ENCODE data around the gene DGKD. TPM values are rescaled to one million over a fixed set of nuclear protein-coding genes. Genes with fewer than 3 reads are reported as not detected.

DGKD gene
- total RNA-seq, 1 donor from 2014 or later, result 15.3 TPM

DNA sequence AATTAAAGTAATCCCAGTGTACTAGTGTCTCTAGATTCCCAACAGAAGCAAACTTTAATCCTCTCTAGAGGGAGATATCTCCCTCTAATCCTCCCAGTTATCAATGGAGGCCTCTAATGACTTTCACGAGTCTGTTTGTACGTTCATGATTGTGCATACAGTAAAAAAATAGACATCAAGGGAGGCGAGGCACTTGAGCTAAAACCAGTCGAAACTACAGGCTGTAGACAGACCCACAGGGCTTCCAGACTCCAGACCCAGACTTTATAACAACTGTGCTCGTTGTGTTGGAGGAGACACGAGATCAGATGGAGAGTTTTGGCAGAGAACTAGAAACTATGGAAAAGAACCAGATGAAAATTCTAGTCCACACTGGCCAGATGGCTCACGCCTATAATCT, 7.0 kb downstream of the DGKD start:
- no peaks in the 10 kb centered on the region for H3K9me3 Mint-ChIP-seq (ENCODE audit: unreplicated experiment)
- no peaks in the 10 kb centered on the region for H3K4me1 Mint-ChIP-seq (ENCODE audit: unreplicated experiment)
- TF ChIP-seq CTCF (IDR thresholded peaks at IDR 0.05; ENCODE audit: unreplicated experiment), result no peak
- H3K36me3 Mint-ChIP-seq (ENCODE audit: low read depth, unreplicated experiment), result no peaks in the 10 kb centered on the region
- no peak overlapping the region for H3K27ac Mint-ChIP-seq (ENCODE audit: unreplicated experiment)
- no peak overlapping the region for H3K4me3 Mint-ChIP-seq (ENCODE audit: unreplicated experiment)
- H3K27me3 Mint-ChIP-seq (ENCODE audit: unreplicated experiment), result no peaks in the 10 kb centered on the region
- no peak for DNase-seq (ENCODE audit: low spot score)

GRCh38 chr2:233362742-233363141, 8.4 kb downstream of the DGKD start:
- H3K4me3 Mint-ChIP-seq (ENCODE audit: unreplicated experiment), result no peak overlapping the region
- no peak for TF ChIP-seq CTCF (IDR thresholded peaks at IDR 0.05; ENCODE audit: unreplicated experiment)
- no peaks in the 10 kb centered on the region for H3K4me1 Mint-ChIP-seq (ENCODE audit: unreplicated experiment)
- H3K27me3 Mint-ChIP-seq (ENCODE audit: unreplicated experiment), result no peaks in the 10 kb centered on the region
- no peaks in the 10 kb centered on the region for H3K36me3 Mint-ChIP-seq (ENCODE audit: low read depth, unreplicated experiment)
- no peaks in the 10 kb centered on the region for H3K9me3 Mint-ChIP-seq (ENCODE audit: unreplicated experiment)
- DNase-seq (ENCODE audit: low spot score), result no peak
- H3K27ac Mint-ChIP-seq (ENCODE audit: unreplicated experiment), result no peak overlapping the region

GRCh38 chr2:233363744-233364235, 9.5 kb downstream of the DGKD start:
- no peak for TF ChIP-seq CTCF (IDR thresholded peaks at IDR 0.05; ENCODE audit: unreplicated experiment)
- Mint-ChIP-seq H3K27ac (ENCODE audit: unreplicated experiment) (no peak overlapping the region), H3K9me3 (ENCODE audit: unreplicated experiment) (no peaks in the 10 kb centered on the region), H3K4me3 (ENCODE audit: unreplicated experiment) (no peak overlapping the region), H3K27me3 (ENCODE audit: unreplicated experiment) (no peaks in the 10 kb centered on the region), H3K36me3 (ENCODE audit: low read depth, unreplicated experiment) (no peaks in the 10 kb centered on the region), H3K4me1 (ENCODE audit: unreplicated experiment) (no peaks in the 10 kb centered on the region)
- DNase-seq (ENCODE audit: low spot score), result no peak

GRCh38 chr2:233365861-233366520, 11.7 kb downstream of the DGKD start:
- no peak for DNase-seq (ENCODE audit: low spot score)
- no peaks in the 10 kb centered on the region for H3K36me3 Mint-ChIP-seq (ENCODE audit: low read depth, unreplicated experiment)
- no peaks in the 10 kb centered on the region for H3K27me3 Mint-ChIP-seq (ENCODE audit: unreplicated experiment)
- TF ChIP-seq CTCF (IDR thresholded peaks at IDR 0.05; ENCODE audit: unreplicated experiment), result no peak
- H3K27ac Mint-ChIP-seq (ENCODE audit: unreplicated experiment), result no peak overlapping the region
- no peaks in the 10 kb centered on the region for H3K4me1 Mint-ChIP-seq (ENCODE audit: unreplicated experiment)
- no peak overlapping the region for H3K4me3 Mint-ChIP-seq (ENCODE audit: unreplicated experiment)
- no peaks in the 10 kb centered on the region for H3K9me3 Mint-ChIP-seq (ENCODE audit: unreplicated experiment)

DNA sequence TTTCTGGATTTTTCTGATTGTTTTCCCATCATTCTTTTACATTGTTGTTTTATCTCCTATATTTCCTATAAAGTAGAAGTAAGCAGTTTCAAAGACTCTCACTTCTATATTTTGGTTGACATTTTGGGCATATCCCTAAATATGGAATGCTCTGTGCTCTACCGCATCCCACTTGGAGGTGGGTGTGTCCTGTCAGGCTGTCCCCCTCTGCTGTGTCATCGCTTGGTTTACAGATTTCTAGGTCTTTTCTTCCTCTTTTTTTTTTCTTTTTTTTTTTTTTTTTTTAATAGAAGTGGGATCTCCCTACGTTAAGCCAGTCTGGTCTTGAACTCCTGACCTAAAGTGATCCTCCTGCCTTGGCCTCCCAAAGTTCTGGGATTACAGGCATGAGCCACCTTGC, 13.3 kb downstream of the DGKD start:
- no peaks in the 10 kb centered on the region for H3K4me1 Mint-ChIP-seq (ENCODE audit: unreplicated experiment)
- no peaks in the 10 kb centered on the region for H3K36me3 Mint-ChIP-seq (ENCODE audit: low read depth, unreplicated experiment)
- no peak for TF ChIP-seq CTCF (IDR thresholded peaks at IDR 0.05; ENCODE audit: unreplicated experiment)
- no peaks in the 10 kb centered on the region for H3K9me3 Mint-ChIP-seq (ENCODE audit: unreplicated experiment)
- no peak for DNase-seq (ENCODE audit: low spot score)
- no peak overlapping the region for H3K27ac Mint-ChIP-seq (ENCODE audit: unreplicated experiment)
- H3K27me3 Mint-ChIP-seq (ENCODE audit: unreplicated experiment), result no peaks in the 10 kb centered on the region
- H3K4me3 Mint-ChIP-seq (ENCODE audit: unreplicated experiment), result no peak overlapping the region
